ENCODE data around the gene TANGO2. TPM values are rescaled to one million over a fixed set of nuclear protein-coding genes. Genes with fewer than 3 reads are reported as not detected.

Gene TANGO2
- total and polyA plus RNA-seq, 9 of the 15 experiments (the other 6 are each of a cell fraction or from before 2014, with no cell fraction given), result 15.5 to 94.9 (median 70.1) TPM

- in situ Hi-C loops (cut with MboI), result no loop called here
- WGBS (ENCODE audit: insufficient coverage, low coverage, missing lambda C conversion rate), result 85% methylated on average over 7 of the region's 7 CpGs
- no peak for FAIRE-seq
- TF ChIP-seq PREB (CRISPR knock-in tag; IDR thresholded peaks at IDR 0.05), result no peak
- no peak for TF ChIP-seq NR3C1 (CRISPR knock-in tag; IDR thresholded peaks at IDR 0.05)
- TF ChIP-seq ZNF518B (CRISPR knock-in tag; IDR thresholded peaks at IDR 0.05), result no peak
- no peak for TF ChIP-seq HDAC8 (tag; IDR thresholded peaks at IDR 0.05)
- no peak for TF ChIP-seq IRF1 (CRISPR knock-in tag; IDR thresholded peaks at IDR 0.05; ENCODE audit: borderline replicate concordance)
- TF ChIP-seq CREB1 (IDR thresholded peaks at IDR 0.05), result no peak
- TF ChIP-seq CREB1 (CRISPR knock-in tag; IDR thresholded peaks at IDR 0.05), result no peak
- TF ChIP-seq ZBTB49 (CRISPR knock-in tag; IDR thresholded peaks at IDR 0.05; ENCODE audit: borderline replicate concordance), result no peak
- peak; percentile 37; the same call in 1 of the 2 replicates for TF ChIP-seq ZBTB1 (CRISPR knock-in tag; IDR thresholded peaks at IDR 0.05; ENCODE audit: borderline replicate concordance, low read depth)
- TF ChIP-seq SMC3 (conservative IDR thresholded peaks at IDR 0.05; ENCODE audit: insufficient read depth, low read depth, low read length), result no peak
- no peak for TF ChIP-seq BRD4 (IDR thresholded peaks at IDR 0.05)
- TF ChIP-seq ZNF766 (CRISPR knock-in tag; conservative IDR thresholded peaks at IDR 0.05), result no peak
Measured at GRCh38 chr22:20043997-20044342, 23.1 kb downstream of the TANGO2 start.

More at GRCh38 chr22:20043997-20044342, 23.1 kb downstream of the TANGO2 start:
- no peak for ATAC-seq
- no peak overlapping the region for H3K4me2 ChIP-seq (ENCODE audit: insufficient read depth, low read length)
- BruUV-seq (replicated peaks), result no TSS peak
- H3K9me3 ChIP-seq (replicated peaks; ENCODE audit: control insufficient read depth, insufficient read depth, low read depth, low read length), result peaks cover 11% of the 10 kb centered on the region
- no peaks in the 10 kb centered on the region for H3K9me1 ChIP-seq (ENCODE audit: control insufficient read depth, insufficient read depth, low read length)
- intact Hi-C loops (cut with micrococcal nuclease), result no loop called here
- no peaks in the 10 kb centered on the region for H3K27me3 ChIP-seq (ENCODE audit: control insufficient read depth in 2 of 2, insufficient read depth in 2 of 2, low read length in 2 of 2)
- no peak overlapping the region for H3K27ac ChIP-seq (ENCODE audit: extremely low read depth, low read depth, low read length)
- H3K36me3 ChIP-seq (ENCODE audit: control insufficient read depth, insufficient read depth, low read length), result peaks cover 83% of the 10 kb centered on the region
- no peak overlapping the region for H3K4me3 ChIP-seq
- CTCF ChIA-PET (ENCODE audit: low intra/inter-chr PET ratio), result no interaction called here
- H3K9ac ChIP-seq (ENCODE audit: insufficient read depth in 1 of 2, low read depth in 2 of 2, low read length in 2 of 2), result peak overlapping the region in 1 of 2 experiments; percentile 71; a peak in 2 of 4 replicates
- no peak for DNase-seq (ENCODE audit: extremely low read depth in 1 of 4, low spot score in 3 of 4)
- H3K4me1 ChIP-seq (replicated peaks in 1 of 2; ENCODE audit: control insufficient read depth in 2 of 2, insufficient read depth in 2 of 2, low read length in 2 of 2), result peaks cover 0 to 7% of the 10 kb centered on the region in 2 experiments; a peak in 1 of 5 replicates
- no peaks in the 10 kb centered on the region; the same call in 1 of the 2 replicates for H4K20me1 ChIP-seq (replicated peaks; ENCODE audit: control insufficient read depth, insufficient read depth, low read length)
- H2AFZ ChIP-seq (ENCODE audit: low read depth, low read length), result no peak overlapping the region
- POLR2A ChIA-PET, result interaction anchor here (1.0 to 4.3 kb wide), 5 partner anchors 9 to 17 kb away, joined by 3 to 26 read pairs (median 5); no protein-coding TSS in a partner anchor
- peaks cover 3% of the 10 kb centered on the region; the same call in 1 of the 3 replicates for H3K79me2 ChIP-seq (ENCODE audit: control insufficient read depth, insufficient read depth, low read length)

Measured in K562 (cell line).